Smooth muscle cell (in vitro differentiated cells): ENCODE data around the gene HOXC11. TPM values are rescaled to one million over a fixed set of nuclear protein-coding genes. Genes with fewer than 3 reads are reported as not detected.

Experiments used
- DNase-seq: peaks from one replicate; lab custom pipeline; 2025; ENCODE audit not compliant: unreplicated experiment; lab: John Stamatoyannopoulos, UW
- H2AFZ ChIP-seq: fragments of 200-600 bp; sonication (generic); 2 replicates; pipeline ENCODE4 v1.6.0; 2016; ENCODE audit warnings: antibody characterized with exemption, low read depth, mild to moderate bottlenecking
- H3F3A ChIP-seq: fragments of 200-600 bp; sonication (generic); 2 replicates; pipeline ENCODE4 v1.6.0; 2017; ENCODE audit warnings: antibody characterized with exemption, low read depth
- H3K27ac ChIP-seq: fragments of 200-600 bp; sonication (generic); 2 replicates; pipeline ENCODE4 v1.5.1; 2016; ENCODE audit warnings: low read depth, mild to moderate bottlenecking
- H3K27me3 ChIP-seq: fragments of 200-600 bp; sonication (generic); 2 replicates; pipeline ENCODE4 v1.6.1; 2016; ENCODE audit warnings: low read depth, mild to moderate bottlenecking
- H3K36me3 ChIP-seq: fragments of 200-600 bp; sonication (generic); 2 replicates; pipeline ENCODE4 v1.5.1; 2016; ENCODE audit warnings: low read depth
- H3K4me1 ChIP-seq: fragments of 200-600 bp; sonication (generic); 2 replicates; pipeline ENCODE4 v1.5.1; 2016; ENCODE audit warnings: low read depth
- H3K4me2 ChIP-seq: fragments of 200-600 bp; sonication (generic); 2 replicates; pipeline ENCODE4 v1.6.0; 2016; ENCODE audit warnings: mild to moderate bottlenecking
- H3K4me3 ChIP-seq: fragments of 200-600 bp; sonication (generic); 2 replicates; pipeline ENCODE4 v1.5.1; 2016; ENCODE audit warnings: mild to moderate bottlenecking
- H3K79me2 ChIP-seq: fragments of 200-600 bp; sonication (generic); 2 replicates; pipeline ENCODE4 v1.6.0; 2016; ENCODE audit warnings: low read depth, mild to moderate bottlenecking
- H3K9ac ChIP-seq: fragments of 200-600 bp; sonication (generic); 2 replicates; pipeline ENCODE4 v1.6.0; 2016; ENCODE audit warnings: low read depth
- H3K9me3 ChIP-seq: fragments of 200-600 bp; sonication (generic); replicated peaks from 2 replicates; pipeline ENCODE4 v1.5.1; 2016; ENCODE audit warnings: low read depth
- H4K20me1 ChIP-seq: fragments of 200-600 bp; sonication (generic); 2 replicates; pipeline ENCODE4 v1.6.0; 2016; ENCODE audit warnings: low read depth
- CTCF ChIP-seq: fragments of 200-600 bp; sonication (generic); IDR thresholded peaks from 2 replicates; pipeline ENCODE4 v1.5.1; 2017; ENCODE audit warnings: borderline replicate concordance, mild to moderate bottlenecking, antibody characterized with exemption; ENCODE audit not compliant: insufficient read depth, poor library complexity, severe bottlenecking
- WGBS: methylation state at CpG from one replicate; pipeline ENCODE4 v1.1.7; 2016; ENCODE audit warnings: low lambda C conversion rate; 5-methylcytosine and 5-hydroxymethylcytosine counted together
- polyA plus RNA-seq: library from polyadenylated mRNA; unstranded; fragments of >200 nt; fragmentation: Nextera tagmentation; extraction: Ambion mirVana; gene quantifications from 2 replicates; pipeline ENCODE4 v1.2.1, GENCODE V29; 2016
- total RNA-seq: library from RNA; depleted of rRNA; stranded (reverse); fragments of >200 nt; gene quantifications from 2 replicates; pipeline ENCODE4 v1.2.3, GENCODE V29; 2014

HOXC11 gene
- total and polyA plus RNA-seq, 2 experiments from 2014 or later: 0.23 to 0.27 TPM

DNA sequence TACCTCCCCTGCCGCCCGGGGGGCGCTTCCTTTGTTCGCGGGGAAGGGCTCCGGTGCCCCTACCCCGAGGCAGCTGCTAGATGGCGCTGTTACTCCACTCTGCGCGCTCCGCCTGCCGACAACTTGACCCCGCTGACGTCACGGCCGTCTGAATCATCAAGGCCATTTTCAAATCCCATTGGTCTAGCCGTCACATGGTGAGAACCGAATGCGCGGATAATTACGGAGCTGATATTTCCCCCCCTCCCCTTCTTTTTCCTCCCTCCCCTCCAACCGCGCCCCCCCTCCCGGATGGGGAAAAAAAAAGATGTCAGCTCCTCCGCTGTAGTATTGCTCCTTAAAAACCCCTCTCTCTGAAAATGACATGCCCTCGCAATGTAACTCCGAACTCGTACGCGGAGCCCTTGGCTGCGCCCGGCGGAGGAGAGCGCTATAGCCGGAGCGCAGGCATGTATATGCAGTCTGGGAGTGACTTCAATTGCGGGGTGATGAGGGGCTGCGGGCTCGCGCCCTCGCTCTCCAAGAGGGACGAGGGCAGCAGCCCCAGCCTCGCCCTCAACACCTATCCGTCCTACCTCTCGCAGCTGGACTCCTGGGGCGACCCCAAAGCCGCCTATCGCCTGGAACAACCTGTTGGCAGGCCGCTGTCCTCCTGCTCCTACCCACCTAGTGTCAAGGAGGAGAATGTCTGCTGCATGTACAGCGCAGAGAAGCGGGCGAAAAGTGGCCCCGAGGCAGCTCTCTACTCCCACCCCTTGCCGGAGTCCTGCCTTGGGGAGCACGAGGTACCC, 12.2 kb downstream of the HOXC11 start, which contains the start of gene HOXC10:
HOXC10 (plus strand) TSS at position 246 of the 791 bp plus-strand sequence; CDS start at position 360, 114 bp downstream.
- Histone ChIP-seq H3F3A (no peaks in the 10 kb centered on the region), H3K27ac (no peak within 1 kb of the TSS), H3K79me2 (no peaks in the 10 kb centered on the region), H4K20me1 (no peaks in the 10 kb centered on the region), H3K4me1 (no peaks in the 10 kb centered on the region), H3K9me3 (no peaks in the 10 kb centered on the region), H3K27me3 (peaks cover 100% of the 10 kb centered on the region), H3K36me3 (no peaks in the 10 kb centered on the region), H3K4me3 (peak within 1 kb of the TSS; percentile 28), H2AFZ (no peak within 1 kb of the TSS), H3K4me2 (peak within 1 kb of the TSS; percentile 80), H3K9ac (no peak within 1 kb of the TSS)
- TF ChIP-seq CTCF: peak; percentile 63
- DNase-seq: peak; percentile 23
- WGBS: 11% methylated on average over 52 of the region's 55 CpGs

GRCh38 chr12:53985692-53985993, 12.7 kb downstream of the HOXC11 start:
- Histone ChIP-seq H3K4me2 (peak overlapping the region; percentile 80), H3K9ac (no peak overlapping the region), H3K9me3 (no peaks in the 10 kb centered on the region), H3K79me2 (no peaks in the 10 kb centered on the region), H3K27ac (no peak overlapping the region), H3K36me3 (no peaks in the 10 kb centered on the region), H3K4me1 (no peaks in the 10 kb centered on the region), H3K4me3 (peak overlapping the region; percentile 11), H3K27me3 (peaks cover 100% of the 10 kb centered on the region), H2AFZ (no peak overlapping the region), H4K20me1 (no peaks in the 10 kb centered on the region), H3F3A (no peaks in the 10 kb centered on the region)
- TF ChIP-seq CTCF: no peak
- no peak for DNase-seq
- 21% methylated on average over 21 of the region's 21 CpGs for WGBS

- Histone ChIP-seq H3K79me2 (no peaks in the 10 kb centered on the region), H2AFZ (no peak overlapping the region), H3K27ac (no peak overlapping the region), H3F3A (no peaks in the 10 kb centered on the region), H3K9ac (no peak overlapping the region), H3K36me3 (no peaks in the 10 kb centered on the region), H3K9me3 (no peaks in the 10 kb centered on the region), H3K27me3 (peaks cover 100% of the 10 kb centered on the region), H3K4me3 (peak overlapping the region; percentile 11), H4K20me1 (no peaks in the 10 kb centered on the region), H3K4me1 (no peaks in the 10 kb centered on the region), H3K4me2 (peak overlapping the region; percentile 80)
- 5% methylated on average over 50 of the region's 50 CpGs for WGBS
- DNase-seq: no peak
- TF ChIP-seq CTCF: no peak
Observed at GRCh38 chr12:53985994-53986685, 13.2 kb downstream of the HOXC11 start.
